SU-DHL-6 (cell line): Measurements from ENCODE around the gene ADPRH.

Experiments
- H2AFZ ChIP-seq: fragments of 200-600 bp; sonication (generic); 2 replicates; pipeline ENCODE4 v1.6.1; 2014; ENCODE audit warnings: low read depth, mild to moderate bottlenecking, moderate library complexity, mixed read lengths, antibody characterized with exemption, low read length; ENCODE audit not compliant: severe bottlenecking
- H3F3A ChIP-seq: fragments of 200-600 bp; shearing (Covaris generic); 2 replicates; pipeline ENCODE4 v1.6.0; 2016; ENCODE audit warnings: antibody characterized with exemption, mild to moderate bottlenecking; ENCODE audit not compliant: insufficient read depth
- H3K27ac ChIP-seq: fragments of 200-600 bp; sonication (generic); 2 replicates; pipeline ENCODE4 v1.5.1; 2016; ENCODE audit warnings: low read depth, mild to moderate bottlenecking, low read length, moderate library complexity, mixed read lengths
- H3K27me3 ChIP-seq: fragments of 200-600 bp; sonication (generic), shearing (Covaris generic); 2 replicates; pipeline ENCODE4 v1.6.0; 2014; ENCODE audit warnings: mild to moderate bottlenecking, low read length
- H3K36me3 ChIP-seq: fragments of 200-600 bp; sonication (generic); 2 replicates; pipeline ENCODE4 v1.6.1; 2014; ENCODE audit warnings: mild to moderate bottlenecking, low read length, mixed read lengths
- H3K4me2 ChIP-seq: fragments of 300-600, 200-600 bp; shearing (Covaris generic), sonication (generic); 2 replicates; pipeline ENCODE4 v1.6.0; 2014; ENCODE audit warnings: low read length, low read depth, mild to moderate bottlenecking; ENCODE audit not compliant: poor library complexity, severe bottlenecking
- H3K4me3 ChIP-seq: fragments of 200-600 bp; sonication (generic); 2 replicates; pipeline ENCODE4 v1.5.1; 2014; ENCODE audit warnings: antibody characterized with exemption, low read length, mild to moderate bottlenecking, mixed read lengths; ENCODE audit not compliant: insufficient read depth, poor library complexity, severe bottlenecking
- H3K79me2 ChIP-seq: fragments of 200-600 bp; sonication (generic); 2 replicates; pipeline ENCODE4 v1.6.1; 2014; ENCODE audit warnings: mild to moderate bottlenecking, low read length, moderate library complexity; ENCODE audit not compliant: insufficient read depth
- H3K9ac ChIP-seq: fragments of 200-600 bp; sonication (generic); 2 replicates; pipeline ENCODE4 v1.7.0; 2014; ENCODE audit warnings: mild to moderate bottlenecking, low read length
- H3K9me2 ChIP-seq: fragments of 200-600 bp; sonication (generic); replicated peaks from 2 replicates; pipeline ENCODE4 v1.6.1; 2014; ENCODE audit warnings: low read length; ENCODE audit not compliant: insufficient read depth
- H3K9me3 ChIP-seq: fragments of 200-600 bp; sonication (generic); 2 replicates; pipeline ENCODE4 v1.6.1; 2014; ENCODE audit warnings: low read length, mixed read lengths; ENCODE audit not compliant: insufficient read depth
- H4K20me1 ChIP-seq: fragments of 200-600 bp; sonication (generic); 2 replicates; pipeline ENCODE4 v1.6.1; 2014; ENCODE audit warnings: low read depth, mild to moderate bottlenecking, antibody characterized with exemption, low read length, moderate library complexity, mixed read lengths
- CTCF ChIP-seq: fragments of 200-600 bp; sonication (generic); IDR thresholded peaks from one replicate; pipeline ENCODE4 v1.5.1; 2017; ENCODE audit warnings: antibody characterized with exemption, mild to moderate bottlenecking, low read length, moderate library complexity; ENCODE audit not compliant: insufficient read depth, poor library complexity, severe bottlenecking
- EZH2phosphoT487 ChIP-seq: fragments of 200-600 bp; sonication (generic), shearing (Covaris generic); conservative IDR thresholded peaks from 2 replicates; pipeline ENCODE4 v1.6.1; 2018; ENCODE audit warnings: mild to moderate bottlenecking, antibody characterized with exemption, low read length, moderate library complexity, mixed read lengths

Gene ADPRH

GRCh38 chr3:119557877-119558269 lies 21.4 kb upstream of the ADPRH start:
- Histone ChIP-seq H3K9ac (peak overlapping the region; percentile 77), H3K79me2 (peaks cover 73% of the 10 kb centered on the region), H2AFZ (no peak overlapping the region), H3K9me2 (no peaks in the 10 kb centered on the region), H3K4me2 (peak overlapping the region; percentile 68), H3K36me3 (peaks cover 15% of the 10 kb centered on the region), H3K27me3 (no peaks in the 10 kb centered on the region), H3K9me3 (no peaks in the 10 kb centered on the region), H3K27ac (peak overlapping the region; percentile 96), H3K4me3 (peak overlapping the region; percentile 62), H3F3A (peaks cover 32% of the 10 kb centered on the region), H4K20me1 (no peaks in the 10 kb centered on the region)
- TF ChIP-seq EZH2phosphoT487 (no peak), CTCF (no peak)

- Histone ChIP-seq H2AFZ (peak overlapping the region; percentile 24), H3K27ac (peak overlapping the region; percentile 96)
Measured at GRCh38 chr3:119558626-119559317, 20.5 kb upstream of the ADPRH start.

GRCh38 chr3:119559441-119559963 lies 19.8 kb upstream of the ADPRH start, which contains the start of gene CD80:
CD80 (minus strand) TSS chr3:119559614; CDS start chr3:119557728, 1,886 bp downstream.
- Histone ChIP-seq H3K4me2 (peak within 1 kb of the TSS; percentile 68), H3K27ac (peak within 1 kb of the TSS; percentile 96), H3K4me3 (peak within 1 kb of the TSS; percentile 62), H3K9me2 (no peaks in the 10 kb centered on the region), H2AFZ (peak within 1 kb of the TSS; percentile 76), H3K9ac (peak within 1 kb of the TSS; percentile 77), H3F3A (peaks cover 35% of the 10 kb centered on the region), H3K27me3 (no peaks in the 10 kb centered on the region), H3K36me3 (peaks cover 15% of the 10 kb centered on the region), H3K9me3 (no peaks in the 10 kb centered on the region), H4K20me1 (no peaks in the 10 kb centered on the region), H3K79me2 (peaks cover 58% of the 10 kb centered on the region)
- TF ChIP-seq CTCF, result peak; percentile 65
- no peak for TF ChIP-seq EZH2phosphoT487

More at GRCh38 chr3:119558626-119559317, 20.5 kb upstream of the ADPRH start:
- Histone ChIP-seq H3K27me3 (no peaks in the 10 kb centered on the region), H3K4me3 (peak overlapping the region; percentile 62), H4K20me1 (no peaks in the 10 kb centered on the region), H3K79me2 (peaks cover 66% of the 10 kb centered on the region), H3K9me3 (no peaks in the 10 kb centered on the region), H3K36me3 (peaks cover 15% of the 10 kb centered on the region), H3K9me2 (no peaks in the 10 kb centered on the region), H3K9ac (peak overlapping the region; percentile 77), H3K4me2 (peak overlapping the region; percentile 68), H3F3A (peaks cover 35% of the 10 kb centered on the region)
- no peak for TF ChIP-seq EZH2phosphoT487
- TF ChIP-seq CTCF, result no peak
